Measurements from ENCODE around the gene DUSP9.

GRCh38 chrX:153614818-153615217 lies 32.2 kb upstream of the DUSP9 start:
- no peak for TF ChIP-seq CTCF (IDR thresholded peaks at IDR 0.05; ENCODE audit: borderline replicate concordance, extremely low read depth, low read length, poor library complexity, severe bottlenecking)
- no peak for TF ChIP-seq EZH2 (IDR thresholded peaks at IDR 0.05; ENCODE audit: borderline replicate concordance, low read depth, low read length, severe bottlenecking)

Data from DND-41 (cell line).